Kidney tubule cell (primary cell): ENCODE results near the gene NAALADL2.
A peak's percentile ranks its signal among the peaks of the same experiment; 100 is the strongest.
"Not testable (repeated sequence)": the region's sequence is repeated elsewhere in the genome, so short reads cannot be mapped to it uniquely, and the experiment has no call there.

Experiments
- DNase-seq: peaks from one replicate; pipeline ENCODE4 v3.0.0-alpha.2; 2018; ENCODE audit warnings: low spot score

Gene NAALADL2

DNA sequence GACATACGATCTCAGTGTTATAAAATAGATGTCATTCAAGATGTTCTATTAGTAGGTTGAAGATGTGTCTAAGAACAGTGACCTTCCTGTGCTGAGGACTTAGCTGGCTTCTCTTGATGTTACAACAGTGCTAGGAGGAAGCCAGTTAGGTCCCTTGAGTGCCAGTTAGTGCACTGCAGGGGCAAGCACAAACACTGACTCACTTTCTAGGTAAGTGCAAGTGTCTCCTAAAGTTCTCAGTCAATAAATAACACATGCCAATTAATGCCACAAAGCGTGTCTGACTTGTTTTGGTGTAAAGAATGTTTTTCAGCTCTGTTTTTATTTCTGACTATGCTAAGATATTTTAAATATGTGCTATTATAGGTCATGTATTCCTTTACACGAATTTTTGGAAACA lies 211.8 kb downstream of the NAALADL2 start:
- peak; percentile 40 for DNase-seq

DNA sequence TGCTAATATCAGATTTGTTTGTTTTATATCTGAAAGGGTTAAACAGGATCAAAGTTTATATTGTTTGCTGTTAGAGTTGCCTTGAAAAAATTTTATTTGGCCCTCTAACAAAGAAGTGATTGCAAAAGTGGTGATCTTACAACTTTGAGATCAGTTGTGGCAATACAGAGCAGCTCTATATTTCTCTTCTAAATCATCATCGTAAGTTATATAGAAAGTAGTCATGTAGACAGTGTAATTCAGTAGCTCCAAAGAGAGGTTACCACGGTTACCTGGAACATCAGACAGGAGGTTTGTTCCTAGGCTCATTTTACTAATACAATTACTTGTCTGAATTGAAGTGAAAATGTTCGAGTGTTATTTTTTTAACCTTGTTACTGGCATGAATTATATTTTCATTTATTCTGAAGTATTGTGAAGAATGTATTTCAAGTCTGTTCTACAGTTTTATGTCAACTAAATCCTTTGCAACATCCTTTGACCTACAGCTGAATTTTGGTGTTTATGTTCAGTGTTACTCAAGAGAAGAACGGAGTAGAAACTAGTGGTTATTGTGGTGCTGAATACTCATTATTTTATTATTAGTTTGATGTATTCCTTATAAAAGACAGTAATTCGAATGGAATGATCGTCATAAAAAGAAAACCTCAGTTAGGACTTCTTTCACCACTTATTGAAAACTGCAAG lies 214.2 kb downstream of the NAALADL2 start:
- DNase-seq = no peak

DNA sequence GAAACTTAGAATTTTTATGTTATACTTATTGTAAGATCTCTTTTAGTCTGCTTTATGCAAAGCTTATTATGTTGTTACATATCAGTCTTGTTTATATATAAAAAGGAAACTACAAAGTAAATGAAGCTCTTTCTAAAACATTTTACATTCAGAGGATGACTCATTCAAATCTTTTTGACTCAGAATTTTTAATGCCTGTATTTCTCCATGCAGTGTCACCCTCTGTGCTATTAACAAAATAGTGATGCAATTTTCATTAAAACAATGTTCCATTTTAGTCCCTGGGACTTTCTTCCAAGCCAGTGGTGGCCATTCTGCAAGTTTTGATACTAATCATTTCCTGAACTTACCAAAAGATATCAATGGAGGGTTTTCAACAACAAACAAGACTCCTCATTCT lies 216.1 kb downstream of the NAALADL2 start:
- no peak for DNase-seq

DNA sequence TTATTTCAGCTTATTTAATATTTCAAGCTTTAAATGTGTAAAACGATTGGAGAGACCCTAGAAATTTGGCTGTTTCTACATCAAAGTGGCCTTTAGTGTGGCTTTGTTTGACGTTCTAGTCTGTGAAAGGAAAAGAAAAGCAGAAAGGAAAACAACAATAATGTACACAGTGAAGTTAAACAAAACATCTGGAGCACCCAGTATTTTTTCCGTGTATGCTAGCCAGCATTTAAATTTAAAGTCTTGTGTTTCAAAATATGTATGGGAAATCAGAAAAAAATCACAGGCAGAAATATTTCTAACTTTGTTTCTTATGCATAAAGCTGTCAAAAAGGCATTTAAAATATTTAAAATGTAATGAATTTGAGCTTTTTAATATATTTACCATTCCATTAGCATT lies 218.1 kb downstream of the NAALADL2 start:
- DNase-seq = no peak

DNA sequence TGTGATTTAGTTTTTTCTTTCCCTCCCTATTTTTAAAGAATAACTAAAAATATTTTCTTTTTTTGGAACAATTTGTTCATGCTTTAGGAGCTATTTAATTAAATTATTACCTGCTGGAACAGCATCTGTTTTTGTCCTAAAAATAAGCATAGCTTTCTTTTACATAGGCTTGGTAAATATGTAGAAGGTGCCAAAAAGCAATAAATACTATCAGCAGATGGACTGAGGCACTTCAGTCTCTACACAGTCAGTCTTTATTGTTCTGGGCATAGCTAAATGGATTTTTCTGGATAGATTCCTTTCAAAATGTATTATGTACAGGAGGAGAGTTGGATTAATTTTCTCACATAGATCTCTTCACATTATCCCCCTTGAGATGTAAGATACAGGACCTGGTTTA lies 223.5 kb downstream of the NAALADL2 start:
- DNase-seq = no peak

DNA sequence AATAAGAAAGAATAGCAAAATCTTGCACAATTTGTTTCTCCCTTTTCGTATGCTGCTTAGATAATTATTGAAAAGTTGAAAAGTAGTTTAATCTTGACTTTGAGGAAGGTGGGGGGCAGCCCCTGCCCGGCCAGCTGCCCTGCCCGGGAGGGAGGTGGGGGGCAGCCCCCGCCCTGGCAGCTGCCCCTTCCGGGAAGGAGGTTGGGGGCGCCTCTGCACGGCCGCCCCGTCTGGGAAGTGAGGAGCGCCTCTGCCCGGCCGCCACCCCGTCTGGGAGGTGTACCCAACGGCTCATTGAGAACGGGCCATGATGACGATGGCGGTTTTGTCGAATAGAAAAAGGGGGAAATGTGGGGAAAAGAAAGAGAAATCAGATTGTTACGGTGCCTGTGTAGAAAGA lies 228.0 kb downstream of the NAALADL2 start:
- not testable (repeated sequence) for DNase-seq

DNA sequence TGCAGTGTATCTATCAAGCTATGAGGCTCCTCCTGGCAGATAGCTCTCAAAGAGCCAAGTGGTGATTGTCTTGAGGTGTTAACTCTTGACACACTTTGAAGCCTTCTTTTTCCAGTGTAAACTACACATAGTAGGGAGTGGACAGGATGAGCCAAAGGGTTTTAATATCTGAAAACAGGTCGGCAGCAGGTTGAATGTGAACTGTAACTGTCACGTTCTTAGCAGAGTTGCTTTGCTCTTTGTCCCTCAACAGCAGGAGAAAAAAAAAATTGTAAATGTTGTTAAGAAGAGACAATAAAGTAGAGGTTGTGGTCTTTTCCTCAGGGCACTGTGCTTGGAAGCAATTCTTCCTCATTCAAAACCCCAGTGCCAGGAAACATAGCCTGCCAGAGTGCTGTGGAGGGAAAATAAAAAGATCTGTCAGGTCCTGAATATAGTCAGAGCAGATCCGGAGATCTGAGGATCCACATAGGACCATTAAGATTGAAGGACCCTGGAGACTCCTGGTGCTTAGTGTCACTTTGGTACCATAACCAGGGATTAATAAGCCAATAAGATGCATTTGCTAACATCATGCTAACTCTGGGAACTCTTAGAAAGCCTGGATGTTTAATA lies 229.7 kb downstream of the NAALADL2 start:
- no peak for DNase-seq

DNA sequence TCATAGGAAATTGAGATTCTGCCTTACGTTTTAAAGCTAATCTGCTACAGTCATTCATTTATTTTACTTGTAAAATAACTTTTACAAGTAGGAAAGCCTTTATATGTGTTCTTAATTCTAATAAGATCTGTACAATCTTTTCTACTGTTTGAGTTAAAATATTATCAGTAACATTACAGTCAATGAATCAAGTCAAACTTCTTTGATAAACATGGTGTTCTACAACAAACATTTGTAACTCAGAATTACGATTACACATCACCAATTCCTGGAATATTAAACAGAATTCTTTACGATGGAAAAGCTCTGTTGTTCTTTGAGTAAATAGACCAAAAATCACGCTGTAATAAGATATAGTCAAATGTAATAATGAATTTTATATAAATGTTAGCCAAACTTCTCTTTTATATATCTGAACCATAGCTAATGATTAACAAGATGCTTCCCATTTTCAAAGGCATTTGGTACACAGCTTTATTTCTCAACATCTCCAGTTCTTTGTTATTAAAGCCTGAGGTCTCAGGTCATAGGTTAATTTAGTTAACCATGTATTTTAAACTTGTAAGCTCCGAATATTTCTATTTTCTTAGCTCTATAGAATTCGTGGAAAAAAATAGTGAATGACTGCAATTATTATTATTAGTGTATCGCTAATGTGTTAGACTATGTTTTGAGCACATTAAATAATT lies 232.4 kb downstream of the NAALADL2 start:
- DNase-seq = no peak

DNA sequence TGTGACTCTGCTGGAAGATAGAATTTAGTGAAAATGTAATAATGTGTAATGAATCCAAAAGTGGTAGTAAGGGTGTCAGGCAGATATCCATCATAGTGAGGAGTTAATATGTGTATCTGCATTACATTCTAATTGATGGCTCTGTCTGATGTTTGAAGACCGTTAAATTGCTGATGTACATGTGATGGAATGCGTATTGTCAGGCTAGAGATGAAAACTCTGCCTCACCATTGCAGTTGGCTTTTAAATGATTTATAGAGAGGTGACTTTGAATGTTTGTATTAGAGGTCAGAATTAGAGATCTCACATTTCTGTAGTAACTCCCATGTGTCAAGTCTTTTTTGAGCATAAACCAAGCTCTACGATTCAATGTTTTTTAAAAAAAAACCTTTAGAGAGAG lies 234.6 kb downstream of the NAALADL2 start:
- DNase-seq = no peak

DNA sequence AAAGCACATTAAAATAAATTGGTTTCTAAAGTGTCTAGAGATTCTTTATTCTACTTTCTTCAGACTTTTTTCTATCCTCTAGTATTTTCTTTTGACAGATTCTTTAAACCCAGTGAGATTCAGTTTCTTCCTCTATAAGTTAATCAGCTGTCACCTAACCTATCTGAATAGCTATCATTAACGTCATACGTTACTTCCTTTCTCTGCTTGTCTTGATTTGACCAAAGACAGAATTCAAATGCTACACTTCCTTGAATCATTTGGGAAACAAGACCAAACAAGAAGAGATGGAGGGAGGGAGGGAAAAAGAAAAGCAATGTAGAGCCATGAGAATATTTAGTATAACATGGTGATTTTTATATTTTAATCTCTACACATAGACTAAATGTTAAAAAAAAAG lies 235.2 kb downstream of the NAALADL2 start:
- no peak for DNase-seq

DNA sequence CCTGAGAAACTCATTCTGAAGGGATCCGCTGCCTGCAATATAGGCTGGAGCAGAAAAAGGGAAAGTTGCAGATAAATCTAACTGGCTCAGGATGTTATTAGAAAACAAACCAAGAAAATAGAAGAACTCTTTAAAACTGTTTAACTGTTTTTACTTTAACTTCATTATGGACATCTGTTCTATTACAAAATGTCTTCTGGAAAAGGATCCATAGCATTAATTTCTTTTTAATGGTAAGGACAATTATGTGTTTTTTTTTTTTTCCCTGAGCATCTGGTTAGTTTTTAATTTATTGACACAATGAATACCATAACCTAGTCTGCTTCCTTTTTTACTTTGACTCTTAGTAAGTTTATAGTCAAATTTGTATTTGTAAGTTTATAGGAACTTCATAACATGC lies 239.5 kb downstream of the NAALADL2 start:
- DNase-seq = no peak

DNA sequence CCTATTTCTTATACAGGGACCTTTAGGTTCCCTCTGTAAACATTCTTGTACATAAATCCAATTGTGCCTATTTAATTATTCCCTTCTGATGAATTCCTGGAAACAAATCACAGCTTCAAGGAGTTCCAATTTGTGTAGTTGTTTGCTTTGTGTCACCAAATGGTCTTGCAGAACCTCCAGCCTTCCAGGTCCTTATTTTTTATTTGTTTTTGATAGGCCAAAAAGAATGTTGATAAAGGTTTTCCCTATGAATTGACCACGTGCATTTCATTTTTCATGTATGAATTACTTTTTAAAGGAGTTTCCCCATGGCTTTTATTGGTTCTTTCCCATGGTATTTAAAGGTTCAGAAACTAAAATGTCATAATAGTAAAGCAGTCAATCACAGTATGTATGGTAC lies 243.0 kb downstream of the NAALADL2 start:
- DNase-seq = no peak

DNA sequence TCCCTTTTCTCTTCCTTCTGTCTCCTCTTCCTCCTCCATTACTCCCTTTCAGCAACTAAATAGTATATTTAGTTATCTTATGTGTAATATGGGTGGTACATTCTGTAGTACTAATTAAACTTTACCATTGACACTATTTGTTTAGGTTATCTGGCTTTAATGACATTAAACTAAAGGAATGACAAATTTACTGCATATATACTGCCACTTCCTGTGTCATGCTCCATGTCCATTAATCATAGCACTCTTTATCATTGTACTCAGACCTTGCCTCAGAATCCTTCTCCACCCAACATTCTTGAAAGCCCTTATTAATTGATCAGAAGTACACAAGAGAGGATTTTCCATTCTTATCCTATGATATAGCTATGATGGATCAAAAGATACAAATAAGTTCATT lies 244.2 kb downstream of the NAALADL2 start:
- DNase-seq = no peak

DNA sequence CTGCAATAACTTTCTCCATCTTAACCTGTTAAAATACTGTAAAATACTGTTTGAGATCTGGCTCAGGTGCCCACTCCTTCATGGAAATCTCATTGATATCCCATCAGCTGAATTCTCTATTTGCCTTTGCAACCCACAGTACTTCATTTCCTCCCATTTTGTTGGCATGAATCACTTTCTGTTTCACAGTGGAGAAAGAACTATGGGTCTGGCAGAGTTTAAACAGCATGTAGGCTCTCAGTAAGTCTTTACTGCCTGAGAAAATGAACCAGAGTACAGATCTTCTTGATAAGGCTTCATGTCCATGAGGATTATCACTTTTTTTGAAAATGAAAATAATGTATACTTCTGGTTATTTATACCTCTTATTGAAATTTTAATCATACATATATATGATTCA lies 245.9 kb downstream of the NAALADL2 start:
- peak; percentile 30 for DNase-seq

DNA sequence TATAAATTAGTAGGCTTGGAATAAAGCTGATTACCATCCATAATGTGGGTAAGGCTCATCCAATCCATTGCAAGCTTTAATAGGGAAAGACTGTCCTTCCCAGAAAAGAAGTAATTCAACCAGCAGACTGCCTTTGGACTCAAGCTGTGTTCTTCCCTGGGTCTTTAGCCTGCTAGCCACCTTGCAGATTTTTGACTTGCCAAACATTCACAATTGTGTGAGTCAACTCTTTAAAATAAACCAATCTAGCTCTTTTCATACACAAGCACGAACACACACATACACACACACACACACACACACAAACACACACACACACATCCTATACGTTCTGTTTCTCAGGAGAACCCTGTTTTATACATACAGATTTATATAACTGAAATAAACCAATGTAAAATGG lies 248.1 kb downstream of the NAALADL2 start:
- DNase-seq = no peak

DNA sequence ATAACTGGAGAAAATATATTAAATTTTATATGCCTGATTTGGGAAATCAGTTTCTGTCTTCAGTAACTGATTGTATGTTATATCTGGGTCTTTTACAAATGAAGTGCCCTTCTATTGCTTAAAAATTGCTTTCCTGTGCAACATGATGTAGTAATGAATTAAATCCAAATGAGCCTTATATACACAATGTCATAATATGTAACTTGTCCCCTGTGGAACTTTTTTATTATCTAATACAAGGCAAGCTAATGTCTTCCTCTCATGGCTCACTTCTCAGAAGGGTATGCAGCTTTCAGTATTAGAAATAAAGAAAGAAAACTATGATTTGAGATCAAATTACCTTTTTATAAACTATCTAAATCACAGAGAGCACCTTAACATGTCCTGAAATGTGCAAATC lies 248.9 kb downstream of the NAALADL2 start:
- no peak for DNase-seq

DNA sequence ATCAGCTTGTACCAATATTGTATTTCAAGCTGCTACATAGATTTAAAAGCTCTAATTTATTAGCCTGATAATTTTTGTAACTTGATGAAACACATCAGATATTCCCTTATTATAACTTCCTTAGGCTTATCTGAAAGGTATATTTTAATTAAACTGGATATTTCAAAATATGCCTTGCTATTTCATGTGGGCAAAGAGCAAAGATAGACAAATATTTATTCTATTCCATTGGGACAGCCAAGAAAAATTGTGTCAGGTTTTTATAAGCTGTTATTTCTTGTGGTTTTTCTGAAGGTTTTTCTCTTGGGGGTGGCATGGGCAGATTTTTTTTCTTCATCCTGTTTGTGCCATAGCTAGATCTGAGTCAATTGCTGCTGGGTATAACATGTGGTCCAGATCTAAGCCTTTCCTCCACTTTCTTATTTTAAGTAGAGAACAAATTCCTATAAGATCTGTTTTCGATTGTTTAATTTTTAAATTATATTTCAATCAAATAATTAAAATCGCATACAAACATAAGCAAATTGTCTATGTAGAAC lies 249.5 kb downstream of the NAALADL2 start:
- no peak for DNase-seq

DNA sequence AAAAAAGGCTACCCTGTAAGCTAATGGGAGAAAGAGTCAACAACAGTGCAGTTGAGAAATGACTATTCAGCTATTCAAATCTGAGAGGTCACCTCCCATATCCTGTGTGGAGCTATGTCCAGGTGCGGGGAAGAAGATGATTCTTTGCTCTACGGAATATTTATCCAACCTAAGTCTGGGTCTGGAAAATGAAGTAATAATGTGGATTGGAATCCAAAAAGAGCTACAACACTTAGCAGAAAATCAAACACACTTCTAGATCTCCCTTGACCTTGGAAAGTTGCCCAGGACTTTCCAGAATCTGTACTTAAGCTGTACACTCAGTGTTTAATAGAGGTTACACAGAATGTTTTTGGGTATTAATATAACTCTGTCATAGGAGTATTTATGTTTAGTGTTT lies 251.9 kb downstream of the NAALADL2 start:
- DNase-seq = no peak

DNA sequence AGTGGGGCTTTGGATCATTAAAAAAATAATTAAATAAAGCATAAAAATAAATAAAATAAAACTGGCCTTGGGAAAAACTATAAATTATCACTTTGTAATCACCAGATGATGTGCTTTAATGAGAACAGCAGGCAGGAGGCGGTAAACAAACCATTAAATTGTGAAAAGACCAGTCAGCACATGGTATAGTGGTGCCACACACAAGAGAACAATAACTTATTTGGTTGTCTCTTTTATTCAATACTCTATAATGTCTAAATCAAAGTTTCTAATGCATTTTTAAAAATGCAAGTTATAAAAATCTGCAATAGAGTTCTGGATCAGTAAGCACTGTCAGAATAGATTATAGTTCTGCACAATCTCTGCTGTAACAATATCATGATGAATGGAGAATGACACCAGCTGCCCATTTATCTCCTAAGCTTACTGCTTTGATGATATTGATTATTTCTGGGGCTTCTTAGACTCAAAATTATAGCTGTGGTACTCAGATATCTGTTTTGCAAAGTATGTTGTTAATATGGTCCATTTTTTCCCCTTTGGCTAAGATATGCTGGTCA lies 259.3 kb downstream of the NAALADL2 start:
- no peak for DNase-seq

DNA sequence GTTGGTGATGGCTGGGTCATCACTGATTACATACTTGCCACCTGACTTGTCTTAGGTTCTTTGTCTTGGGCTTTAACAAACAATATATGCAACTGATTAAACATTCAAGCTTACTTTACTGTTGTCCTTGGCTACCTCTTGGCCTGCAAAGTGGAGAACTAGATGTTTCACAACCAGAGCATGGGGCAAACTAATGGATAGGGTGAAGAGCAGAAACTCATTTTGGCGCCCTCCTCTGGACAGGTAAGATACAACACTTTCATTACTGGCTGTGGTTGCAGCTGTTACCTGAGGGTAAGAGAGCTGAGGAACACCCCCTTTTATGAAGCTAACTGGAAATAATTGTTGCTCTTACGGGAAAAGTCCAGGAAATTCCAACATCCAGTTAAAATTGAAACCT lies 262.1 kb downstream of the NAALADL2 start:
- peak; percentile 6 for DNase-seq

DNA sequence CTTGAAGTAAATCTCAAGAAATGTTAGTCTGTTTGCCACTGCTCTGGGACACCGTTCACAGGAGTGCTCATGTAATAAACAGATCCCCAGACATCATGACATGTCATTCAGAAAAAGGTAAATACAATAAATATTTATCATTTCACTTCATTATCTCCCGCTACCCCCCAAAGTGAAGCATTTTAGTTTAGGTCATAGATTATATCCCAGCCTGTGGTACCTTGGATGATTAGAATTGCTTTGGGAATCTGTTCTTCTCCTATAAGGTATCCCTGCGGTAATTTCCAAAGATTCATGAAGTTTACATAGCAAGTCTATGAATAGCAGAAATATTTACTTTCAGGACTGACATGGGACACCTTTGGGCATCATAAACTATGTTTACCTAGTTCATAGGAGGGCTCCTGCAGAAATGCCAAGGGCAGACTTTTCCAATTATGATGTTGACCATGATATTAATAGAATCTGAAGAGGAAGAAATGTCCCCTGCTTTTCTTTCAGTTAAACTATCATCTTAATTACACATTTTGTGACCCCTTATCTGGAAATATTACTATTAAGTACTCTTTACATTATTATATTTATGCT lies 268.0 kb downstream of the NAALADL2 start:
- DNase-seq = no peak

DNA sequence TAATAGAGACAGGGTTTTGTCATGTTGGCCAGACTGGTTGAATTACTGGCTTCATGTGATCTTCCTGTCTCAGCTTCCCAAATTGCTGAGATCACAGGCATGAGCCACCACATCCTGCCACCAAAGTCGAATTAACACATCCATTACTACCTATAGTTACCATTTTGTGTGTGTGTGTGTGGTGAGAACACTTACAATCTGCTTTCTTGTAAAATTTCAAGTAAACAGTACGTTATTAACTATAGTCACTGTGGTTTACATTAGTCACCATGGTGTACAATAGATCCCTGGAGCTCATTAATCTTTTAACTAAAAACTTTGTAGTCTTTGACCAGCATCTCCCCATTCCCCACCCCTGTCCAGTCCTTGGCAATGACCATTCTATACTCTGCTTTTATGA lies 270.0 kb downstream of the NAALADL2 start:
- DNase-seq = peak; percentile 20

DNA sequence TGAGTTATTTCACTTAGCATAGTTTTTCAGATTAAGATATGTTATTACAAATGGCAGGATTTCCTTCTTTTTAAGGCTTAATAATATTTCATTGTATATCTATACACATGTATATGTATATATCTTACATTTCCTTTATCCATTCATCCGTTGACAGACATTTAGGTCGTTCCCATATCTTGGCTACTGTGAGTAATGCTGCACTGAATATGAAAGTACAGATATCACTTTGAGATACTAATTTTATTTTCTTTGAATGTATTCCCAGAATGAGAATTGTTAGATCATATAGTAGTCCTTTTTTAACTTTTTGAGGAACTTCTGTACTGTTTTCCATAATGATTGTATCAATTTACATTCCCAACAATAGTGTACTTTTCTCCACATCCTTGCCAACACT lies 270.4 kb downstream of the NAALADL2 start:
- no peak for DNase-seq
